Measurements from ENCODE around the gene SHMT2. TPM values are rescaled to one million over a fixed set of nuclear protein-coding genes. Genes with fewer than 3 reads are reported as not detected.

Gene SHMT2
- total RNA-seq, 1 experiment from 2014 or later, result 343 TPM

DNA sequence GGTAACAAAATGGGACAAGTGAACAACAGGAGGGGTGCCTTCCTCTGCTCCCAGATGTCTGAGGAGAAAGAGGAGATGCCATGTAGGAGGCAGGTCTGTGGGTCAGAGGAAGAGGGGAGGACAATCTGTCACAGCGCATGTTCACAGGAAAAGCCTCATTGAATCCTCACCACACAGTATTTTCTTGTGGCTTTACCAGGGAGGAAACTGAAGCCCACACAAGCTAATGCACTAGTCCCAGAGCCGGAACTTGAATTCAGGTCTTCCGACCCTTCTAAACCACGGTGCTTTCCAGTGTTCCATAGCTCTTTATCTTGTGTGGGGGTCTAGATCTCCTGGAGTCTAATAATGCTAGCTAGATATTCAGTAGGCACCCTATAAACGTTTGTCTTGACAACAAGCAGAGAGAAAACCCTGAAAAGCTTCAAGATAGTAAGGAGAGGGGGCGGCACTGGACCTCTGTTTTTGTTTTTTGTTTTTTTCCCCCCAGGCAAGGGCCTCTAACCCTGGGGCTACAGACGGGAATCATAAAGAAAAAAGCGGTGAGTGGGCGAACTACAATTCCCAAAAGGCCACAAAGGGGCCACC, 371 bp upstream of the SHMT2 start:
- H3K36me3 ChIP-seq, result peaks cover 40% of the 10 kb centered on the region
- H3K27me3 ChIP-seq, result no peaks in the 10 kb centered on the region
- H3K4me3 ChIP-seq, result peak overlapping the region; percentile 80
- H3K9me3 ChIP-seq, result no peaks in the 10 kb centered on the region
- no peak for DNase-seq

DNA sequence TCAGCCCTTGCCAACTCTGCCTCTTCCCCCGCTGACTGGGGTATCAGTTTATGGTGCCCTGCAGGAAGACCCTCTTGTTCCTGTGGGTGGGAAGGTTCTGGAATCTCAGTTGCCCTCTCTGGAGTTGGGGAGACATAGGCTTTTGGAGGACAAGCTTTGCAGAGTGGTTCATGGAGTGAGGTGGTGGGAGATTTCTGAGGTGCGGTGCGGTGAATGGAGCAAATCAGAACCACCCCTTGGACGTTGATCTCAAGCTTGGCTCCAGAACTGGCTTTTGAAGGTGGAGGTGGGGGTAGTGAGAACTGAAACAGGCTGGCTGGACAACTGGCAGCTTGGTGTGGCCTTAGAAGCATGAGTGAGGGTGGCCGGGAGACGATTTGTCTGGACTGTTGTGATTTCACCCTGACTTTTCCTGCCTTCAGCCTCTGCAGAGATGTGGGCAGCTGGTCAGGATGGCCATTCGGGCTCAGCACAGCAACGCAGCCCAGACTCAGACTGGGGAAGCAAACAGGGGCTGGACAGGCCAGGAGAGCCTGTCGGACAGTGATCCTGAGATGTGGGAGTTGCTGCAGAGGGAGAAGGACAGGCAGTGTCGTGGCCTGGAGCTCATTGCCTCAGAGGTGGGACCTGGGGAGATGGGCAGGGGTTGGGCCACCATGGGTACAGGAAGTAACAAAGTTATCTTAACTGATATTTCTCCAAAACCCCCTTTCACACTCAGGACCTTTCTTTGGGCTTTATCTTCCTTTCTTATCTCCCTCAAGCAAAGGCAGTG, 1.1 kb downstream of the SHMT2 start:
- peak overlapping the region; percentile 80 for H3K4me3 ChIP-seq
- H3K36me3 ChIP-seq, result peaks cover 46% of the 10 kb centered on the region
- no peaks in the 10 kb centered on the region for H3K9me3 ChIP-seq
- DNase-seq, result no peak
- no peaks in the 10 kb centered on the region for H3K27me3 ChIP-seq

DNA sequence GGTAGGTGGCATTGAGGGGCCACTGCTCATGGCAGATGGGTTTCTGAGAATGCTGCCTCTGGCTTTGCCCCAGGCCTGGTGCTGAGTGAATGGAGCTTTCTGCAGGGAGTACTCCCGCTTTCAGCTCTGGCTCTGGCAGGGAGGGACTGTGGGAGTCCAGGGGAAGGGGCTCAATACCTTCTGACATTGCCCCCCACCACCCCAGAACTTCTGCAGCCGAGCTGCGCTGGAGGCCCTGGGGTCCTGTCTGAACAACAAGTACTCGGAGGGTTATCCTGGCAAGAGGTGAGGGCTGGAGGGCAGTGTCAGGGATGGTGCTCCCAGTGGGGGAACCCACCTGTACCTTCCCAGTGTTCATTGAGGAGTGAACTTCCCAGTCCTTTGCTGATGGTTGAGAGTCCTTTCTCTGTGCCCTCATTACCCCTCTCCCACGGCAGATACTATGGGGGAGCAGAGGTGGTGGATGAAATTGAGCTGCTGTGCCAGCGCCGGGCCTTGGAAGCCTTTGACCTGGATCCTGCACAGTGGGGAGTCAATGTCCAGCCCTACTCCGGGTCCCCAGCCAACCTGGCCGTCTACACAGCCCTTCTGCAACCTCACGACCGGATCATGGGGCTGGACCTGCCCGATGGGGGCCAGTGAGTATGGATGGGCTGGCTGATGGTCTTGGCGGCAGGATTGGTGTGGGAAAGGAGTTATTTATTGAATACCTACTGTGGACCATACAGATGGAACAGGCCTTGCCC, 1.9 kb downstream of the SHMT2 start:
- Histone ChIP-seq H3K27me3 (no peaks in the 10 kb centered on the region), H3K9me3 (no peaks in the 10 kb centered on the region), H3K4me3 (peak overlapping the region; percentile 80), H3K36me3 (peaks cover 46% of the 10 kb centered on the region)
- no peak for DNase-seq

DNA sequence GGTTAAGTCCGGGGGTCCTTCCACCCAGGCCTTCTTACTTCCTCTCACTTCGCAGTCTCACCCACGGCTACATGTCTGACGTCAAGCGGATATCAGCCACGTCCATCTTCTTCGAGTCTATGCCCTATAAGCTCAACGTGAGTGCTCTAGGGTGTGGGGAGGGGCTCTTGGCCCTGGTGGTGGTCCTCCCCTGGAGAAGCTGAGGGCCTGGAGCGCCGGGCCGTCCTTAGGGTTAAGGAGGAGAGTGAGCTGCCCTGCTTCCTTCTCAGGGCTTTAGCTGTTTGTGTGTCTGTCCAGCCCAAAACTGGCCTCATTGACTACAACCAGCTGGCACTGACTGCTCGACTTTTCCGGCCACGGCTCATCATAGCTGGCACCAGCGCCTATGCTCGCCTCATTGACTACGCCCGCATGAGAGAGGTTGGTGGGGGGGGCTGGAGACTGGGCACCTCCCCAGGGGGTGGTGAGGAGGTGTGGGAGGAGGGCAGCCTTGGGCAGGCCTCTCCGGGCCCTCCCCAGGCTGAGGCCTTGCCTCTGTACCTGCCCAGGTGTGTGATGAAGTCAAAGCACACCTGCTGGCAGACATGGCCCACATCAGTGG, 2.7 kb downstream of the SHMT2 start:
- Histone ChIP-seq H3K27me3 (no peaks in the 10 kb centered on the region), H3K36me3 (peaks cover 46% of the 10 kb centered on the region), H3K4me3 (peak overlapping the region; percentile 80), H3K9me3 (no peaks in the 10 kb centered on the region)
- peak; percentile 82 for DNase-seq

DNA sequence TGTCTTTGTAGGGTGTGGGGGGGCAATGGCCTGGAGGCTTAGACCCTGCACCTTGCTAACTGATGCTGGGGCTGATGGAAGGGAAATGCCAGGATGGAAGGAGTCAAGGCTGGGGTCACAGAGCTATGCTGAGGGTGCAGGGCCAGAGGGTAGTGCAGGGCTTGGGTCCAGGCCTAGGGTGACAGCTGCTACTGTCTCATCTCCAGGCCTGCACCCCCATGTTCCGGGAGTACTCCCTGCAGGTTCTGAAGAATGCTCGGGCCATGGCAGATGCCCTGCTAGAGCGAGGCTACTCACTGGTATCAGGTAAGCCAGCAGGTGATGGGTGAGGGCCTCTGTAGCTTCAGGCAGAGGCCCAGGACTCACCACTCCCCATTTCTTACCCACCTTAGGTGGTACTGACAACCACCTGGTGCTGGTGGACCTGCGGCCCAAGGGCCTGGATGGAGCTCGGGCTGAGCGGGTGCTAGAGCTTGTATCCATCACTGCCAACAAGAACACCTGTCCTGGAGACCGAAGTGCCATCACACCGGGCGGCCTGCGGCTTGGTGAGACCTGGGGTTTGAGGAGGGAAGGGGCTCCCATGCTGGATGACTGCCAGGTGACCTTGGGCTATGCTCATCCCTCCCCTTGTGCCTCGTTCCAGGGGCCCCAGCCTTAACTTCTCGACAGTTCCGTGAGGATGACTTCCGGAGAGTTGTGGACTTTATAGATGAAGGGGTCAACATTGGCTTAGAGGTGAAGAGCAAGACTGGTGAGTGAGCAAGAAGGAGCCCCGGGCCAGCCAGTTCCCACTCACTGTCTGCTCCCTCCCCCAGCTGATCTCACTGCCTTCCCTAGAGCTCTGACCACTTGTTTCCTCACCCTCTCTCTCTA, 4.1 kb downstream of the SHMT2 start:
- H3K27me3 ChIP-seq, result no peaks in the 10 kb centered on the region
- peaks cover 46% of the 10 kb centered on the region for H3K36me3 ChIP-seq
- H3K4me3 ChIP-seq, result no peak overlapping the region
- peak; percentile 43 for DNase-seq
- no peaks in the 10 kb centered on the region for H3K9me3 ChIP-seq

DNA sequence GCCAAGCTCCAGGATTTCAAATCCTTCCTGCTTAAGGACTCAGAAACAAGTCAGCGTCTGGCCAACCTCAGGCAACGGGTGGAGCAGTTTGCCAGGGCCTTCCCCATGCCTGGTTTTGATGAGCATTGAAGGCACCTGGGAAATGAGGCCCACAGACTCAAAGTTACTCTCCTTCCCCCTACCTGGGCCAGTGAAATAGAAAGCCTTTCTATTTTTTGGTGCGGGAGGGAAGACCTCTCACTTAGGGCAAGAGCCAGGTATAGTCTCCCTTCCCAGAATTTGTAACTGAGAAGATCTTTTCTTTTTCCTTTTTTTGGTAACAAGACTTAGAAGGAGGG, 4.7 kb downstream of the SHMT2 start:
- H3K36me3 ChIP-seq, result peaks cover 46% of the 10 kb centered on the region
- no peaks in the 10 kb centered on the region for H3K9me3 ChIP-seq
- H3K4me3 ChIP-seq, result no peak overlapping the region
- H3K27me3 ChIP-seq, result no peaks in the 10 kb centered on the region
- no peak for DNase-seq

DNA sequence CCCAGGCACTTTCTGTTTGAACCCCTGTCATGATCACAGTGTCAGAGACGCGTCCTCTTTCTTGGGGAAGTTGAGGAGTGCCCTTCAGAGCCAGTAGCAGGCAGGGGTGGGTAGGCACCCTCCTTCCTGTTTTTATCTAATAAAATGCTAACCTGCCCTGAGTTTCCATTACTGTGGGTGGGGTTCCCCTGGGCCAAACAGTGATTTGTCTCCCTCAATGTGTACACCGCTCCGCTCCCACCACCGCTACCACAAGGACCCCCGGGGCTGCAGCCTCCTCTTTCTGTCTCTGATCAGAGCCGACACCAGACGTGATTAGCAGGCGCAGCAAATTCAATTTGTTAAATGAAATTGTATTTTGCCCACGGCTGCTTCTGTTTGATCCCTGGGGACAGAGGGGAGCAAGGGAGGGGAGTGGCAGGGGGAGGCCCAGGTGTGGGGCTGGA, 5.1 kb downstream of the SHMT2 start:
- Histone ChIP-seq H3K27me3 (no peaks in the 10 kb centered on the region), H3K36me3 (peaks cover 46% of the 10 kb centered on the region), H3K4me3 (no peak overlapping the region), H3K9me3 (no peaks in the 10 kb centered on the region)
- DNase-seq, result no peak

DNA sequence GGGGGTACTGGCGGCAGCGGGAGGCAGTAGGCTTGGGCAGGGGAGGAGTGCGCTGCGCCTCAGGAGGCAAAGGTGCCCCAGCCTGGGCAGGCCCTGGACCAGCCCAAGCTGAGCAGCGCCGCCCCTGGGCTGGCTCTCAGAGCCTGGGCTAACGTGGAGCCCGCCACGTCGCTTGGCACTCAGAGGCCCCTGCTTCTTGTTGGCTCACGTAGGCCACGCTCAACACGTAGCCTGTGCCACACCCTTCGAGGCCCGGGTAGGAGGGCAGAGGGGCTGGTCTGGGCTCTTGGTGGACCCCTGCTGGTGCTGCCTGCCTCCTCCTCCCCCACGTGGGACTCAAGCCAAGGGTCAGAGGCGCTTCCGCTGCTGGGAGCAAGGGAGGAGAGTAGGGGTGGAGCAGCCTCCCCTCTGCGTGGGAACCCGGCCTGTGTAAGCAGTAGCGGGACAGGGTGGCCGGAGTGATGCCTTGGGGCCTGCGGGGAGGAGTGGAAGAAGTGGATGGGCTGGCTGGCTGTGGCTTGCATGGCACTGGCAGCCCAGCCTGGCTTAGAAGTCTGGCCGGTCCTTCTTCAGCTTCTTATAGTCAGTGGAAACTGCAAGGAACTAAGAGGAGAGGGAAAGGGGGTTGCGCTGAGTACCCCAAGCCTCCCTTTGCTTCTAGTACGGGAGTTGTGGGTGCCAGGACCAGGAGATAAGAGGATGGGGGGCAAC, 5.7 kb downstream of the SHMT2 start:
- Histone ChIP-seq H3K9me3 (no peaks in the 10 kb centered on the region), H3K27me3 (no peaks in the 10 kb centered on the region), H3K4me3 (no peak overlapping the region), H3K36me3 (peaks cover 46% of the 10 kb centered on the region)
- no peak for DNase-seq

DNA sequence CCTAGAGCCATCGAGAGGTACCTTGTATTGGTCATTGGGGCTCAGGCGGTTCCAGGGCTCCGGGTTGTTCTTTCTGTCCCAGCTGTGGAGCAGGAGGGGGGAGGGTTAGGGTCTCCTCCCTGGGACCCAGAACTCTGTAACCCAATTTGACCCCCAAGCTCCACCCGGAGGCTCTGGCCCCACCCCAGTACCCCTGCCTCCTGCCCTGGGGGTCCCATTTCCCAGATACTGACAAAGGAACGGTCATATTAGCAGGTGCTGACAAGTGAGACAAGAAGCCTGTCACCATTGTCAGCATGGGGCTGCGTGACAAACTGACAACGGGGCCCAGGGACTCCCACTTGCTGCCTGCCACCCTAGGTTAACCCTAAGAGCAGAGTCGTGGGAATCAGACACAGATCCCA, 6.2 kb downstream of the SHMT2 start:
- H3K27me3 ChIP-seq, result no peaks in the 10 kb centered on the region
- DNase-seq, result no peak
- peaks cover 41% of the 10 kb centered on the region for H3K36me3 ChIP-seq
- no peak overlapping the region for H3K4me3 ChIP-seq
- no peaks in the 10 kb centered on the region for H3K9me3 ChIP-seq

DNA sequence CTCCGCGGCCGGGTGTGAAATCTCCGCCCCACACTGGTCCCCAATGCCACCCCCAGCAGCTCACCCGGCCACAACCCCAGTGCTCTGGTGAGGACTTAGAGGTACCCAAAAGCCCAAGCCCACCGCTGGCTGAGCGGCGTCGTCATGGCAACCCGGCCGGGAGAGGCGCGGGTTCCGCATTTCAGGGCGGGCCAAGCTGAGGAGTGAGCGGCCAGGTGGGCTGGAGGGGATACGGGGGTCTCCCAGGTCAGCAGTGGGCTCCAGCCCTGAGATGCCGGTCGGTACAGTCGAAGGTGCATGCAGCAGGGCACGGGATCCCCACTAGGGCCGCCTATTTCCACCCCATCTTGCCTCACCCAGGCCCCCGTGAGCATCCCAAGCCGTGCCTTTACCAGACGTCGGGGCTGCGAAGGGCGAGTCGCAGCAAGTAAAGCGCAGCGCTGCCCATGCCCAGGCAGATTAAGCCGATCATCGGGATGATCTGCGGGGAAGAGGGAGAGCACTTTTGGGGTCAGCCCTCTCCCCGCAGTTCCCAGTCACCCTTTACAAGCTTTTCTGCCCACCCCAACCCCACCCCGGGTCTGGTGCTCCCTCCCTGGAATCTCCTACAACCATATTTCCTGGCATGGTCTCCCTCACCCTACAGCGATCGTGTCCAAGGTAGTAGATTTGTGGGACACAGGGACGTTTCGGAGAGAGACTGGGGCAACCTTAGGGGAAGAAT, 6.9 kb downstream of the SHMT2 start:
- Histone ChIP-seq H3K36me3 (peaks cover 34% of the 10 kb centered on the region), H3K4me3 (no peak overlapping the region), H3K27me3 (no peaks in the 10 kb centered on the region), H3K9me3 (no peaks in the 10 kb centered on the region)
- DNase-seq, result no peak

DNA sequence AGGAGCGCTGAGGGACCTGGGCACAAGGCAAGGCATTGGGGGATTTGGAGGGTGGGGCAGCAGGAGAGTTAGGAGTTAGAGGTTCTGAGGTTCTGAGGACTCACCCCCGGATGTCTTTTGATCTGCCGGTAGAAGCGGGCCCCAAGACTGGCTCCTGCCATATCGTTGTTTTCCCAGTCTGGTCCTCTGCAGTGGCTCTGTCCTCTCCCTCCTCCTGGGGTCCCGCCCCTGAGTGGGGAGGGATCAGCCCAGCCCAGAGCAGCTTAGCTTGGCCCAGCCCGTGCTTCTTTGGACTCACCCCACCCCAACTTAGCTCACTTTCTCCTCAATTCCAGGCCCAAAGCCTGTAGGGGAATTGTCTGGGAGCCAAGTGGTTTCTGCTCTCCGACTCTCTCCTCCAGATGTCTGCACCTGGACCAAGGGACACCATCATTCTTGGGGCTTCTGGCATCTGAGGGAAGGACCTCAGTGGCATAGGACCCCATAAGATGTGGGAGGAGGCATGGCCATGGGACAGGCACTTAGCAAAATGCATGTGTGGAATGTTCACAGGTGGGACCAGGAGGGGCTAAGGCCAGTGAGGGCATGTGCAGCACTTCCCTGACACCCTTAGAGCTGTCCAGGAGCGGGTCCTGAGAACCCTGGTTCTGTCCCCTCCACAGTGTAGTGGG, 7.5 kb downstream of the SHMT2 start:
- peak; percentile 61 for DNase-seq
- Histone ChIP-seq H3K27me3 (no peaks in the 10 kb centered on the region), H3K4me3 (no peak overlapping the region), H3K36me3 (peaks cover 27% of the 10 kb centered on the region), H3K9me3 (no peaks in the 10 kb centered on the region)

DNA sequence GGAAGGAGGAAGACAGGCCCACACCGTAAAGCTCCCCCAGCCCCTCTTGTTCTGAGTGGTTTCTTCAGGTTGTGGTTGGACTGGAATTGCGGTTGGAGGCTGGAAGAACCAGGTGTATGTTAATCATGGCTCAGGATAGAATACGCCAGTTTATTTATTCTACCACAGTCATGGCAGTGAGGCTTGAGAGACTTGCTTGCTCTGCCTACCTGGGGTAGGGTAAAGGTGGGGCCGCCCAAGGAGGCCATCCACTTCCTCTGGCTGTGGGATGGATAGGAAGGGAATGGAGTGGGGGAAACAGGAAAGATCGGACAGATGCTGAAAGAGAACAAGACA, 8.1 kb downstream of the SHMT2 start:
- no peak overlapping the region for H3K4me3 ChIP-seq
- no peak for DNase-seq
- H3K9me3 ChIP-seq, result no peaks in the 10 kb centered on the region
- H3K36me3 ChIP-seq, result peaks cover 22% of the 10 kb centered on the region
- H3K27me3 ChIP-seq, result no peaks in the 10 kb centered on the region

DNA sequence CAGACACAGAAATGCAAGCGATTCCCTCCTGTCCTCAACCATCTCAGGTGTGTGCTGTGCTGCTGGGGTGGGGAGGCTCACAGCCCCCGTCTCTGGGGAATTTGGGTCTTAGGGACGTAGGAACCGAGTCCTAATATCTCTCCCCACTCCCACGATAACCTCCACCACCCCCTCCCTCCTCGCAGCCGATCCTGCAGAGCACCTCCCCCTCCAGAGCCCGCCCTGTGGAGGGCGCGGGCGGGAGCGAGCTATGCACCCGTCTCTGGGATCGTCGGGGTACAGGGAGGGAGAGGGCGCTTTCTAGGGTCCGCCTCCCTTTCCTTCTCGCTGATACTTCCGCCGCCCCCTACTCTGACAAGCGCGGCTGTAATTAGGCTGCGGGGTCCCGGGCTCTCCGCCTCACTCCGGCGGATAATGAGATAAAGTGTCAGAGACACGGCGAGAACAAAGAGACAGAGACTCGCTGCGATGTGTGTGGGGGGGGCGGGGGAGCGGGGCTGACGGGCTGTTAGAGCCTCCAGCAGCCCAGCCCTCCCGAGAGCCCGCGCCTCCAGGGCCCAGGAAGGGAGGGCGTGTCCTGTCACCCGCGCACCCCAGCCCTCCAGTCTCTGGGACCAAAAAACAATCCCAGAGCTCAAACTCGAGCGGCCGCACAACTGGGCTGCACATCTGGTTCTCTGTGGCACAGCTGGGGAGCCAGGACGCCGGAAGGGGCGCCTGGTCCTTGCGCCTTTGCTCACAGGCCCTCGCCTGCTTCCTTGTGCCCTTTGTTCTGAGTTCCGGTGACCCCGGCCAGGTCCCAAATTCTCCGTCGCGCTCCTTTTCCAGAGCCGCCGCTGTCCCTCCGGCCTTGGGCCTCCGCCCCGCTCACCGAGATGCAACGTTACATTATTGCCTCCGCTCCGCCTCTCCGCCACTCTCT, 8.7 kb downstream of the SHMT2 start:
- no peak for DNase-seq
- Histone ChIP-seq H3K27me3 (no peaks in the 10 kb centered on the region), H3K36me3 (peaks cover 16% of the 10 kb centered on the region), H3K9me3 (no peaks in the 10 kb centered on the region), H3K4me3 (peak overlapping the region; percentile 61)
